Measurements from ENCODE around the gene OR2V1. TPM values are rescaled to one million over a fixed set of nuclear protein-coding genes. Genes with fewer than 3 reads are reported as not detected.

OR2V1 gene
- total and polyA plus RNA-seq, 2 experiments from 2014 or later: not detected

- TF ChIP-seq ZNF462 (CRISPR knock-in tag; IDR thresholded peaks at IDR 0.05): no peak
- TF ChIP-seq STAT1 (IDR thresholded peaks at IDR 0.05; ENCODE audit: unreplicated experiment): no peak
- no peak for TF ChIP-seq JUNB (IDR thresholded peaks at IDR 0.05; ENCODE audit: unreplicated experiment)
- TF ChIP-seq EZH2phosphoT487 (IDR thresholded peaks at IDR 0.05; ENCODE audit: unreplicated experiment): no peak
- TF ChIP-seq CTCF (conservative IDR thresholded peaks at IDR 0.05; ENCODE audit: low read depth in 2 of 2): no peak
- TF ChIP-seq REST (IDR thresholded peaks at IDR 0.05; ENCODE audit: unreplicated experiment): no peak
These were observed 1.4 kb downstream of the OR2V1 start (continued) for GRCh38 chr5:181129601-181130000.
